Gastroesophageal sphincter (tissue), 3 donors: ENCODE measurements around the gene KRTAP2-2.

Source experiments
- CTCF ChIP-seq, 4 experiments: fragments of 200-600 bp in 2 of 4; fragments of 450-650 bp in 2 of 4; sonication (generic) in 1 of 4; IDR thresholded peaks; one replicate each; pipeline ENCODE4 v1.5.1; 2017 to 2019; ENCODE audit warnings: antibody characterized with exemption in 4 of 4, mild to moderate bottlenecking in 2 of 4, moderate library complexity in 2 of 4
- EP300 ChIP-seq: sonication (generic); formaldehyde crosslinking; IDR thresholded peaks from one replicate; pipeline ENCODE4 v1.6.1; 2017; ENCODE audit warnings: antibody characterized with exemption, mild to moderate bottlenecking
- POLR2A ChIP-seq, 2 donors: fragments of 450-650 bp; IDR thresholded peaks; one replicate each; pipeline ENCODE4 v1.6.1; 2017; ENCODE audit warnings: antibody characterized with exemption in 2 of 2, mild to moderate bottlenecking in 2 of 2, moderate library complexity in 1 of 2

DNA sequence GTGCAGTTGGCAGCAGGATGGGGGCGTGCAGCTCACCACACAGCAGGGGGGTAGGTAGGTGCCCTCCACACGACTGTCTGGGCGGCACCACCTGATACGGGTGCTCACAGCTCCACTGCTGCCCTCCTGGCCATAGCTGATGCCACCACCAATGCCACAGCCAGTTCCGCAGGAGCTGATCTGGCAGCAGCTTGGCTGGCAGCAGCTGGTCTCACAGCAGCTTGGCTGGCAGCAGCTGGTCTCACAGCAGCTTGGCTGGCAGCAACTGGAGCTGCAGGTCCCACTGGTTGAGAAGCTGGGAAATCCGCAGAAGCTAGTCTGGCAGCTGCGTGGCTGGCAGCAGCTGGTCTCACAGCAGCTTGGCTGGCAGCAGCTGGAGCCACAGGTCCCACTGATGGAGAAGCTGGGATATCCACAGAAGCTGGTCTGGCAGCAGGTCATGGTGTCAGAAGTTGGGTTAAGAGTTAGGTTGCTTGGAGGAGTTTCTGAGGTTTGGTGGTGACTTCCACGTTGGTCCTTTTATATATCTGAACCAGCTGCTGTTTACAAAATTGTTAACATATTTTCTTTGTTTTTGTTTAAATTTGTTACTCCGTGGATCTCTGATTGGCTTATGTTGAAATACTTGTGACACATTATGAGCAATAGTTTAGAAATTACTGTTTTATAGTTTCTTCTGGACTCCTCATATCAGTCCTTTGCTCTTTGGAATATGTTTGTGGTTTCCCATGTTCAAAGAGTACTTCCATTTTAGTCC, 28.1 kb downstream of the KRTAP2-2 start, which contains the start of gene KRTAP1-5:
- TF ChIP-seq CTCF (IDR thresholded peaks at IDR 0.05) (no peak), POLR2A (IDR thresholded peaks at IDR 0.05) (no peak), EP300 (no peak)
